ENCODE measurements around the gene SCARB1. TPM values are rescaled to one million over a fixed set of nuclear protein-coding genes. Genes with fewer than 3 reads are reported as not detected.

Gene SCARB1
- total and polyA plus RNA-seq, 2 of the 13 experiments (the other 11 are each of a cell fraction or from before 2014, with no cell fraction given), result 63.4 to 160 TPM

DNA sequence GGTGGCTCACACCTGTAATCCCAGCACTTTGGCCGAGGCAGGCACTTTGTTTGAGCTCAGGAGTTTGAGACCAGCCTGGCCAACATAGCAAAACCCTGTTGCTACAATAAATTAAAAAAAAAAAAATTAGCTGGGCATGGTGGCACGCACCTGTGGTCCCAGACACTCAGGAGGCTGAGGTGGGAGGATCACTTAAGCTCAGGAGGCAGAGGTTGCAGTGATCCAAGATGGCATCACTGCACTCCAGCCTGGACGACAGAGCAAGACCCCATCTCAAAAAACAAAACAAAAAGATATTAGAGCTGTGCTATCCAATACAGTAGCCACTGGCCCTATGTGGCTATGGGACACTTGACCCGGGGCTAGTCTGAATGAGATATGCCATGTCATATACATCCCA, 6.9 kb upstream of the SCARB1 start:
- H3K36me3 ChIP-seq (replicated peaks in 1 of 2; ENCODE audit: control insufficient read depth in 1 of 2, insufficient read depth in 2 of 2, low read length in 2 of 2), result no peaks in the 10 kb centered on the region
- no peak overlapping the region for H3K4me2 ChIP-seq (ENCODE audit: low read depth, low read length)
- no peak for ATAC-seq
- intact Hi-C loops (cut with micrococcal nuclease; ENCODE audit: unreplicated experiment), result no loop called here
- no peak for DNase-seq (ENCODE audit: low spot score)
- no peak overlapping the region for H2AFZ ChIP-seq (ENCODE audit: low read length)
- no peak overlapping the region for H3K4me3 ChIP-seq (replicated peaks in 1 of 3; ENCODE audit: insufficient read depth in 1 of 3, low read depth in 2 of 3, low read length in 3 of 3)
- TF ChIP-seq ZNF121 (CRISPR knock-in tag; IDR thresholded peaks at IDR 0.05) (peak; percentile 52; the same call in 1 of the 2 replicates), ZNF672 (CRISPR knock-in tag; IDR thresholded peaks at IDR 0.05) (no peak)
- 79% methylated on average over 4 of the region's 4 CpGs for WGBS (ENCODE audit: low lambda C conversion rate)
- no peak for FAIRE-seq
- H3K4me1 ChIP-seq (ENCODE audit: insufficient read depth, low read length), result peaks cover 85% of the 10 kb centered on the region
- H3K9ac ChIP-seq (ENCODE audit: insufficient read depth, low read depth, low read length), result no peak overlapping the region
- ChIA-PET CTCF (ENCODE audit: low intra/inter-chr PET ratio, low total read pairs) (no interaction called here), POLR2A (interaction anchor here (1.5 kb wide), 1 partner anchor 33 kb away, joined by 4 read pairs; no protein-coding TSS in a partner anchor)
- H3K9me3 ChIP-seq (ENCODE audit: low read length), result no peaks in the 10 kb centered on the region
- no TSS peak for BruUV-seq (replicated peaks)
- no peak overlapping the region for H3K27ac ChIP-seq (ENCODE audit: extremely low read length, insufficient read depth, low read length)
- in situ Hi-C loops (cut with HindIII; ENCODE audit: extremely low pct_ligation_motif_present, low pct_unique_long_range_greater_than_20kb), result no loop called here
- no peaks in the 10 kb centered on the region for H3K79me2 ChIP-seq (ENCODE audit: insufficient read depth, low read length)
- H3K27me3 ChIP-seq (ENCODE audit: control insufficient read depth in 1 of 2, insufficient read depth in 2 of 2, low read length in 2 of 2), result no peaks in the 10 kb centered on the region
- no peaks in the 10 kb centered on the region for H4K20me1 ChIP-seq (ENCODE audit: insufficient read depth, low read length)

DNA sequence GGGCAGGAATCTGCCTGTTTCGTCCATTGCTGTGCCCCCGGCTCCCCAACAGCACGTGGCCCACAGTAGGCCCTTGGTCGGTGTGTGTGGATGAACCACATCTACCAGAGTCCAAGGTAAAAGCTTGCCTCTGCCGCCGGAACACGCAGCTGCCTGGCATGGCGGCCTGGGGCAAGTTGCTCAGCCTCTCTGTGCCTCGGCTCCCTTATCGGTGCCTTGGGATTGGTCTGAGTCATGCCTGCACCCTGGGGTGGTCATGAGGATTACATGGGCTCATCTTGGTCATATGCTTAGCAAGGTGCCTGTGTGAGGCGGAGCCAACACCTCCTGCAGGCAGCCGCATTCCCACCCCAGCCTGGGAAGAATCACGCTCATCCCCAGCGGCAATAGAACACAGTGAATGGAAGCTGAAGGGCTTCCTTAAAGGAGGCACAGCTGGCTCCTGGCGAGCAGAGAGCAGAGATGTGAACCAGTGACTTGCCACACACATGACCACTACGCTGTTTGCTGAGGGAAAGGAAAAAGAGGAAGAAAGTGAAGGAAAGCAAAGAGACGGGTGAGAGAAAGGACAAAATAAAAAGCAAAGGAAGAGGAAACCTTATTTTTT, 5.5 kb upstream of the SCARB1 start:
- Histone ChIP-seq H3K4me1 (ENCODE audit: insufficient read depth, low read length) (peaks cover 85% of the 10 kb centered on the region), H3K36me3 (replicated peaks in 1 of 2; ENCODE audit: control insufficient read depth in 1 of 2, insufficient read depth in 2 of 2, low read length in 2 of 2) (no peaks in the 10 kb centered on the region), H3K27me3 (ENCODE audit: control insufficient read depth in 1 of 2, insufficient read depth in 2 of 2, low read length in 2 of 2) (no peaks in the 10 kb centered on the region), H2AFZ (ENCODE audit: low read length) (no peak overlapping the region), H3K4me2 (ENCODE audit: low read depth, low read length) (no peak overlapping the region), H4K20me1 (ENCODE audit: insufficient read depth, low read length) (no peaks in the 10 kb centered on the region), H3K9me3 (ENCODE audit: low read length) (no peaks in the 10 kb centered on the region), H3K79me2 (ENCODE audit: insufficient read depth, low read length) (no peaks in the 10 kb centered on the region), H3K4me3 (replicated peaks in 1 of 3; ENCODE audit: insufficient read depth in 1 of 3, low read depth in 2 of 3, low read length in 3 of 3) (no peak overlapping the region), H3K27ac (ENCODE audit: extremely low read length, insufficient read depth, low read length) (no peak overlapping the region), H3K9ac (ENCODE audit: insufficient read depth, low read depth, low read length) (no peak overlapping the region)
- ATAC-seq (no peak), DNase-seq (ENCODE audit: low spot score) (no peak), FAIRE-seq (no peak)
- 78% methylated on average over 17 of the region's 17 CpGs for WGBS (ENCODE audit: low lambda C conversion rate)
- in situ Hi-C loops (cut with HindIII; ENCODE audit: extremely low pct_ligation_motif_present, low pct_unique_long_range_greater_than_20kb), result no loop called here
- BruUV-seq (replicated peaks), result no TSS peak
- POLR2A ChIA-PET, result interaction anchor here (1.5 kb wide), 1 partner anchor 31 kb away, joined by 4 read pairs; no protein-coding TSS in a partner anchor
- intact Hi-C loops (cut with micrococcal nuclease; ENCODE audit: unreplicated experiment), result no loop called here
- CTCF ChIA-PET (ENCODE audit: low intra/inter-chr PET ratio, low total read pairs), result no interaction called here
- no peak for TF ChIP-seq ARNT (IDR thresholded peaks at IDR 0.05)
- TF ChIP-seq, protein P1, sequence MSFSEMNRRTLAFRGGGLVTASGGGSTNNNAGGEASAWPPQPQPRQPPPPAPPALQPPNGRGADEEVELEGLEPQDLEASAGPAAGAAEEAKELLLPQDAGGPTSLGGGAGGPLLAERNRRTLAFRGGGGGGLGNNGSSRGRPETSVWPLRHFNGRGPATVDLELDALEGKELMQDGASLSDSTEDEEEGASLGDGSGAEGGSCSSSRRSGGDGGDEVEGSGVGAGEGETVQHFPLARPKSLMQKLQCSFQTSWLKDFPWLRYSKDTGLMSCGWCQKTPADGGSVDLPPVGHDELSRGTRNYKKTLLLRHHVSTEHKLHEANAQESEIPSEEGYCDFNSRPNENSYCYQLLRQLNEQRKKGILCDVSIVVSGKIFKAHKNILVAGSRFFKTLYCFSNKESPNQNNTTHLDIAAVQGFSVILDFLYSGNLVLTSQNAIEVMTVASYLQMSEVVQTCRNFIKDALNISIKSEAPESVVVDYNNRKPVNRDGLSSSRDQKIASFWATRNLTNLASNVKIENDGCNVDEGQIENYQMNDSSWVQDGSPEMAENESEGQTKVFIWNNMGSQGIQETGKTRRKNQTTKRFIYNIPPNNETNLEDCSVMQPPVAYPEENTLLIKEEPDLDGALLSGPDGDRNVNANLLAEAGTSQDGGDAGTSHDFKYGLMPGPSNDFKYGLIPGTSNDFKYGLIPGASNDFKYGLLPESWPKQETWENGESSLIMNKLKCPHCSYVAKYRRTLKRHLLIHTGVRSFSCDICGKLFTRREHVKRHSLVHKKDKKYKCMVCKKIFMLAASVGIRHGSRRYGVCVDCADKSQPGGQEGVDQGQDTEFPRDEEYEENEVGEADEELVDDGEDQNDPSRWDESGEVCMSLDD (CRISPR knock-in tag; IDR thresholded peaks at IDR 0.05; ENCODE audit: borderline replicate concordance), result no peak
- no peak for TF ChIP-seq HNRNPH1 (optimal IDR thresholded peaks at IDR 0.05; ENCODE audit: low read depth, low read length)
- no peak for TF ChIP-seq TEAD2 (CRISPR knock-in tag; IDR thresholded peaks at IDR 0.05)
- TF ChIP-seq, protein P2, sequence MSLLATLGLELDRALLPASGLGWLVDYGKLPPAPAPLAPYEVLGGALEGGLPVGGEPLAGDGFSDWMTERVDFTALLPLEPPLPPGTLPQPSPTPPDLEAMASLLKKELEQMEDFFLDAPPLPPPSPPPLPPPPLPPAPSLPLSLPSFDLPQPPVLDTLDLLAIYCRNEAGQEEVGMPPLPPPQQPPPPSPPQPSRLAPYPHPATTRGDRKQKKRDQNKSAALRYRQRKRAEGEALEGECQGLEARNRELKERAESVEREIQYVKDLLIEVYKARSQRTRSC (CRISPR knock-in tag; IDR thresholded peaks at IDR 0.05; ENCODE audit: low read depth), result no peak
- TF ChIP-seq RORA (CRISPR knock-in tag; IDR thresholded peaks at IDR 0.05), result no peak
- TF ChIP-seq ZNF652 (CRISPR knock-in tag; IDR thresholded peaks at IDR 0.05; ENCODE audit: borderline replicate concordance, low read depth), result no peak
- no peak for TF ChIP-seq SRSF1 (optimal IDR thresholded peaks at IDR 0.05; ENCODE audit: low read depth, low read length)
- TF ChIP-seq, protein P3, sequence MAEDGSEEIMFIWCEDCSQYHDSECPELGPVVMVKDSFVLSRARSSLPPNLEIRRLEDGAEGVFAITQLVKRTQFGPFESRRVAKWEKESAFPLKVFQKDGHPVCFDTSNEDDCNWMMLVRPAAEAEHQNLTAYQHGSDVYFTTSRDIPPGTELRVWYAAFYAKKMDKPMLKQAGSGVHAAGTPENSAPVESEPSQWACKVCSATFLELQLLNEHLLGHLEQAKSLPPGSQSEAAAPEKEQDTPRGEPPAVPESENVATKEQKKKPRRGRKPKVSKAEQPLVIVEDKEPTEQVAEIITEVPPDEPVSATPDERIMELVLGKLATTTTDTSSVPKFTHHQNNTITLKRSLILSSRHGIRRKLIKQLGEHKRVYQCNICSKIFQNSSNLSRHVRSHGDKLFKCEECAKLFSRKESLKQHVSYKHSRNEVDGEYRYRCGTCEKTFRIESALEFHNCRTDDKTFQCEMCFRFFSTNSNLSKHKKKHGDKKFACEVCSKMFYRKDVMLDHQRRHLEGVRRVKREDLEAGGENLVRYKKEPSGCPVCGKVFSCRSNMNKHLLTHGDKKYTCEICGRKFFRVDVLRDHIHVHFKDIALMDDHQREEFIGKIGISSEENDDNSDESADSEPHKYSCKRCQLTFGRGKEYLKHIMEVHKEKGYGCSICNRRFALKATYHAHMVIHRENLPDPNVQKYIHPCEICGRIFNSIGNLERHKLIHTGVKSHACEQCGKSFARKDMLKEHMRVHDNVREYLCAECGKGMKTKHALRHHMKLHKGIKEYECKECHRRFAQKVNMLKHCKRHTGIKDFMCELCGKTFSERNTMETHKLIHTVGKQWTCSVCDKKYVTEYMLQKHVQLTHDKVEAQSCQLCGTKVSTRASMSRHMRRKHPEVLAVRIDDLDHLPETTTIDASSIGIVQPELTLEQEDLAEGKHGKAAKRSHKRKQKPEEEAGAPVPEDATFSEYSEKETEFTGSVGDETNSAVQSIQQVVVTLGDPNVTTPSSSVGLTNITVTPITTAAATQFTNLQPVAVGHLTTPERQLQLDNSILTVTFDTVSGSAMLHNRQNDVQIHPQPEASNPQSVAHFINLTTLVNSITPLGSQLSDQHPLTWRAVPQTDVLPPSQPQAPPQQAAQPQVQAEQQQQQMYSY (CRISPR knock-in tag; IDR thresholded peaks at IDR 0.05), result no peak
